Measurements from ENCODE around the gene CDC42. TPM values are rescaled to one million over a fixed set of nuclear protein-coding genes. Genes with fewer than 3 reads are reported as not detected.

Gene CDC42
- total and polyA plus RNA-seq, 10 of the 15 experiments (the other 5 are each of a cell fraction or from before 2014, with no cell fraction given): 184 to 479 (median 326) TPM

DNA sequence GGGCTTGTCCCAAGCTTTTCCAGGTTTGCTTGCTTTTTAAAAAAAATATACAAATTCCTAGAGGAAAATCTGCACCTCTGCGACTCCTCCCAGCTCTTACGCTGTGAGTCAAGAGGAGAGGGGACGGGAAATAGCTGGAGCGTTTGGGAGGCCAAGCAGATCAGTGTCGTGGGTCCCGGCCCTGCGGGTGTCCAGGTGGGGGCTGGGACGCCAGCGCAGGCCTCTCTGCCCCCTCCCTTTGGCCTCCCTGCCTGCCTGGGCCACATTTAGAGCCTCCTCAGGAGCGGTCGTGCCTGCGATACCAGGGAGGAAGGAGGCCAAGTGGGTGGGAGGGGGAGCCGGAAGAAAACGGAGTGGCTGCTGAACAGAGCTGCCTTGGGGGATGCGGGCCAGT, 81.4 kb downstream of the CDC42 start:
- ATAC-seq: no peak
- intact Hi-C loops (cut with micrococcal nuclease; ENCODE audit: unreplicated experiment): loop anchor here (5.0 kb wide), 2 partner anchors 178 to 508 kb away; partner anchors contain the start of gene C1QC
- ChIA-PET SMC1A (ENCODE audit: uncharacterized antibody, unreplicated experiment) (interaction anchor here (0.6 kb wide), 1 partner anchor 141 kb away, joined by 3 read pairs; no protein-coding TSS in a partner anchor), RAD21 (ENCODE audit: unreplicated experiment) (interaction anchor here (1.2 to 6.5 kb wide), 2 partner anchors 28 to 281 kb away, joined by 3 to 49 read pairs; no protein-coding TSS in a partner anchor), CTCF (interaction anchor here (1.3 to 7.1 kb wide), 2 partner anchors 70 to 283 kb away, joined by 3 to 56 read pairs; no protein-coding TSS in a partner anchor), POLR2A (no interaction called here)
- in situ Hi-C loops (cut with MboI): loop anchor here (5.0 kb wide), 3 partner anchors 143 to 513 kb away; no protein-coding TSS in a partner anchor
- no peak for FAIRE-seq
- BruUV-seq (replicated peaks): no TSS peak
- Histone ChIP-seq H2AFZ (ENCODE audit: control insufficient read depth, low read depth, low read length) (no peak overlapping the region), H3K4me2 (ENCODE audit: control insufficient read depth, insufficient read depth) (no peak overlapping the region), H3K9ac (ENCODE audit: control insufficient read depth, insufficient read depth, low read length) (no peak overlapping the region), H3K36me3 (ENCODE audit: control insufficient read depth in 2 of 2, insufficient read depth in 2 of 2, low read length in 1 of 2) (no peaks in the 10 kb centered on the region), H3K4me3 (no peak overlapping the region), H3K79me2 (ENCODE audit: control insufficient read depth, insufficient read depth, low read length) (no peaks in the 10 kb centered on the region), H3K4me1 (ENCODE audit: control insufficient read depth, insufficient read depth, low read length) (no peaks in the 10 kb centered on the region), H3K27me3 (replicated peaks in 1 of 2; ENCODE audit: control insufficient read depth in 2 of 2, insufficient read depth in 2 of 2, low read length in 1 of 2) (no peaks in the 10 kb centered on the region), H3K9me3 (replicated peaks; ENCODE audit: control insufficient read depth, insufficient read depth, low read length) (no peaks in the 10 kb centered on the region), H3K27ac (ENCODE audit: control insufficient read depth, insufficient read depth) (no peak overlapping the region), H4K20me1 (ENCODE audit: control insufficient read depth, insufficient read depth) (no peaks in the 10 kb centered on the region)
- TF ChIP-seq, protein P1, sequence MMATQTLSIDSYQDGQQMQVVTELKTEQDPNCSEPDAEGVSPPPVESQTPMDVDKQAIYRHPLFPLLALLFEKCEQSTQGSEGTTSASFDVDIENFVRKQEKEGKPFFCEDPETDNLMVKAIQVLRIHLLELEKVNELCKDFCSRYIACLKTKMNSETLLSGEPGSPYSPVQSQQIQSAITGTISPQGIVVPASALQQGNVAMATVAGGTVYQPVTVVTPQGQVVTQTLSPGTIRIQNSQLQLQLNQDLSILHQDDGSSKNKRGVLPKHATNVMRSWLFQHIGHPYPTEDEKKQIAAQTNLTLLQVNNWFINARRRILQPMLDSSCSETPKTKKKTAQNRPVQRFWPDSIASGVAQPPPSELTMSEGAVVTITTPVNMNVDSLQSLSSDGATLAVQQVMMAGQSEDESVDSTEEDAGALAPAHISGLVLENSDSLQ (IDR thresholded peaks at IDR 0.05): no peak
- 32% methylated on average over 12 of the region's 15 CpGs for WGBS (ENCODE audit: insufficient coverage, insufficient replicate concordance, low lambda C conversion rate, missing lambda C conversion rate)
- DNase-seq (ENCODE audit: low read depth, low spot score): no peak

DNA sequence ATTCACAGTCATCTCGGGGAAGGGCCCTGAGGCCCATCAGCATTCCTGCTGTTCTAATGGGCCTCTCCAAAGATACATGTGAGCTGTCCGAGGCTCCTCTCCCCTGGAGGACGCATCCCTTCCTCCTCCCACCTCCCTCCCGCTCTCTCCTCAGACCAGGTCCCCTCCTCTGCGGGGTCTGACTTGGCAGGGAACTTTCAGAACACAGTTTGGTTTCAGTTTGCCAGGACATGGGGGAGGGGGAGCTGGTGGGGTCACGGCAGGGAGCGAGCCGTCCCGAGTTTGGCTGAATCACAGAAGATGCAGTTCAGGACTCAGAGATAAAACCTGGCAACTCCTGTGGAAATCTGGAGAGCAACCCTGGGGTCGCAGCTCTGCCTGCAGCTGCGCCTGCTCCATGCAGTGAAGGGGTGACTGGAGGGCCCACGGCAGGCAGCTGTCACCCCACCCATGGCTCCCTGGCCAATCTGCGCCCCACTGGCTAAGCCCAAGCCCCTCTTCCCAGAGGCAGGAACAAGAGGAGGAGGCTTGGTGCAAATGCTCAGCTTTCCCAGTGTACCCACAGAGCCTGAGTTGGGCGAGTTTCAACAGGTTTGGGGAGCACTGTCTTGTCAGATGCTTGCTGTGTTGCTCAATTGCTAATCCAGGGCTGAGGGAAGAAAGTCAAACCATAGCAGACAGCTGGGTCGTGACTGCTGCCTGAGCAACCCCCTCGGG, 84.7 kb downstream of the CDC42 start:
- no peaks in the 10 kb centered on the region for H3K4me1 ChIP-seq (ENCODE audit: control insufficient read depth, insufficient read depth, low read length)
- H3K36me3 ChIP-seq (ENCODE audit: control insufficient read depth in 2 of 2, insufficient read depth in 2 of 2, low read length in 1 of 2): no peaks in the 10 kb centered on the region
- H2AFZ ChIP-seq (ENCODE audit: control insufficient read depth, low read depth, low read length): no peak overlapping the region
- H3K4me3 ChIP-seq: no peak overlapping the region
- H3K4me2 ChIP-seq (ENCODE audit: control insufficient read depth, insufficient read depth): no peak overlapping the region
- H3K9ac ChIP-seq (ENCODE audit: control insufficient read depth, insufficient read depth, low read length): no peak overlapping the region
- no peaks in the 10 kb centered on the region for H4K20me1 ChIP-seq (ENCODE audit: control insufficient read depth, insufficient read depth)
- H3K27ac ChIP-seq (ENCODE audit: control insufficient read depth, insufficient read depth): no peak overlapping the region
- POLR2A ChIA-PET: no interaction called here
- FAIRE-seq: no peak
- RAD21 ChIA-PET (ENCODE audit: unreplicated experiment): interaction anchor here (0.5 kb wide), 1 partner anchor 164 kb away, joined by 4 read pairs; no protein-coding TSS in a partner anchor
- H3K27me3 ChIP-seq (replicated peaks in 1 of 2; ENCODE audit: control insufficient read depth in 2 of 2, insufficient read depth in 2 of 2, low read length in 1 of 2): peaks cover 4 to 12% of the 10 kb centered on the region in 2 experiments
- WGBS (ENCODE audit: insufficient coverage, insufficient replicate concordance, low lambda C conversion rate, missing lambda C conversion rate): 21% methylated on average over 16 of the region's 16 CpGs
- SMC1A ChIA-PET (ENCODE audit: uncharacterized antibody, unreplicated experiment): no interaction called here
- in situ Hi-C loops (cut with MboI): no loop called here
- no peak for DNase-seq (ENCODE audit: low read depth, low spot score)
- intact Hi-C loops (cut with micrococcal nuclease; ENCODE audit: unreplicated experiment): no loop called here
- no TSS peak for BruUV-seq (replicated peaks)
- H3K79me2 ChIP-seq (ENCODE audit: control insufficient read depth, insufficient read depth, low read length): no peaks in the 10 kb centered on the region
- CTCF ChIA-PET: interaction anchor here (1.2 to 5.5 kb wide), 2 partner anchors 77 to 279 kb away, joined by 3 to 28 read pairs; no protein-coding TSS in a partner anchor
- H3K9me3 ChIP-seq (replicated peaks; ENCODE audit: control insufficient read depth, insufficient read depth, low read length): no peaks in the 10 kb centered on the region
- no peak for ATAC-seq
- TF ChIP-seq, protein P2, sequence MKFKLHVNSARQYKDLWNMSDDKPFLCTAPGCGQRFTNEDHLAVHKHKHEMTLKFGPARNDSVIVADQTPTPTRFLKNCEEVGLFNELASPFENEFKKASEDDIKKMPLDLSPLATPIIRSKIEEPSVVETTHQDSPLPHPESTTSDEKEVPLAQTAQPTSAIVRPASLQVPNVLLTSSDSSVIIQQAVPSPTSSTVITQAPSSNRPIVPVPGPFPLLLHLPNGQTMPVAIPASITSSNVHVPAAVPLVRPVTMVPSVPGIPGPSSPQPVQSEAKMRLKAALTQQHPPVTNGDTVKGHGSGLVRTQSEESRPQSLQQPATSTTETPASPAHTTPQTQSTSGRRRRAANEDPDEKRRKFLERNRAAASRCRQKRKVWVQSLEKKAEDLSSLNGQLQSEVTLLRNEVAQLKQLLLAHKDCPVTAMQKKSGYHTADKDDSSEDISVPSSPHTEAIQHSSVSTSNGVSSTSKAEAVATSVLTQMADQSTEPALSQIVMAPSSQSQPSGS (IDR thresholded peaks at IDR 0.05; ENCODE audit: low read length): no peak
- TF ChIP-seq NFIC (IDR thresholded peaks at IDR 0.05; ENCODE audit: low read depth, low read length) (no peak), TBL1XR1 (IDR thresholded peaks at IDR 0.05; ENCODE audit: low read depth, low read length) (no peak), ZBED1 (IDR thresholded peaks at IDR 0.05; ENCODE audit: borderline replicate concordance) (no peak), POLR2AphosphoS5 (IDR thresholded peaks at IDR 0.05; ENCODE audit: low read length) (no peak), CBX5 (IDR thresholded peaks at IDR 0.05; ENCODE audit: low read depth) (no peak), EZH2 (IDR thresholded peaks at IDR 0.05; ENCODE audit: borderline replicate concordance, control insufficient read depth, low read depth, low read length) (no peak)
- TF ChIP-seq, protein P3, sequence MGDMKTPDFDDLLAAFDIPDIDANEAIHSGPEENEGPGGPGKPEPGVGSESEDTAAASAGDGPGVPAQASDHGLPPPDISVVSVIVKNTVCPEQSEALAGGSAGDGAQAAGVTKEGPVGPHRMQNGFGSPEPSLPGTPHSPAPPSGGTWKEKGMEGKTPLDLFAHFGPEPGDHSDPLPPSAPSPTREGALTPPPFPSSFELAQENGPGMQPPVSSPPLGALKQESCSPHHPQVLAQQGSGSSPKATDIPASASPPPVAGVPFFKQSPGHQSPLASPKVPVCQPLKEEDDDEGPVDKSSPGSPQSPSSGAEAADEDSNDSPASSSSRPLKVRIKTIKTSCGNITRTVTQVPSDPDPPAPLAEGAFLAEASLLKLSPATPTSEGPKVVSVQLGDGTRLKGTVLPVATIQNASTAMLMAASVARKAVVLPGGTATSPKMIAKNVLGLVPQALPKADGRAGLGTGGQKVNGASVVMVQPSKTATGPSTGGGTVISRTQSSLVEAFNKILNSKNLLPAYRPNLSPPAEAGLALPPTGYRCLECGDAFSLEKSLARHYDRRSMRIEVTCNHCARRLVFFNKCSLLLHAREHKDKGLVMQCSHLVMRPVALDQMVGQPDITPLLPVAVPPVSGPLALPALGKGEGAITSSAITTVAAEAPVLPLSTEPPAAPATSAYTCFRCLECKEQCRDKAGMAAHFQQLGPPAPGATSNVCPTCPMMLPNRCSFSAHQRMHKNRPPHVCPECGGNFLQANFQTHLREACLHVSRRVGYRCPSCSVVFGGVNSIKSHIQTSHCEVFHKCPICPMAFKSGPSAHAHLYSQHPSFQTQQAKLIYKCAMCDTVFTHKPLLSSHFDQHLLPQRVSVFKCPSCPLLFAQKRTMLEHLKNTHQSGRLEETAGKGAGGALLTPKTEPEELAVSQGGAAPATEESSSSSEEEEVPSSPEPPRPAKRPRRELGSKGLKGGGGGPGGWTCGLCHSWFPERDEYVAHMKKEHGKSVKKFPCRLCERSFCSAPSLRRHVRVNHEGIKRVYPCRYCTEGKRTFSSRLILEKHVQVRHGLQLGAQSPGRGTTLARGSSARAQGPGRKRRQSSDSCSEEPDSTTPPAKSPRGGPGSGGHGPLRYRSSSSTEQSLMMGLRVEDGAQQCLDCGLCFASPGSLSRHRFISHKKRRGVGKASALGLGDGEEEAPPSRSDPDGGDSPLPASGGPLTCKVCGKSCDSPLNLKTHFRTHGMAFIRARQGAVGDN (IDR thresholded peaks at IDR 0.05): no peak

All from GM12878 (cell line).